Measurements from ENCODE around the gene EGFL7. TPM values are rescaled to one million over a fixed set of nuclear protein-coding genes. Genes with fewer than 3 reads are reported as not detected.
A peak's percentile ranks its signal among the peaks of the same experiment; 100 is the strongest.

The EGFL7 gene
- total and polyA plus RNA-seq, 2 of the 13 experiments (the other 11 are each of a cell fraction or from before 2014, with no cell fraction given) = 0.20 to 5.1 TPM

DNA sequence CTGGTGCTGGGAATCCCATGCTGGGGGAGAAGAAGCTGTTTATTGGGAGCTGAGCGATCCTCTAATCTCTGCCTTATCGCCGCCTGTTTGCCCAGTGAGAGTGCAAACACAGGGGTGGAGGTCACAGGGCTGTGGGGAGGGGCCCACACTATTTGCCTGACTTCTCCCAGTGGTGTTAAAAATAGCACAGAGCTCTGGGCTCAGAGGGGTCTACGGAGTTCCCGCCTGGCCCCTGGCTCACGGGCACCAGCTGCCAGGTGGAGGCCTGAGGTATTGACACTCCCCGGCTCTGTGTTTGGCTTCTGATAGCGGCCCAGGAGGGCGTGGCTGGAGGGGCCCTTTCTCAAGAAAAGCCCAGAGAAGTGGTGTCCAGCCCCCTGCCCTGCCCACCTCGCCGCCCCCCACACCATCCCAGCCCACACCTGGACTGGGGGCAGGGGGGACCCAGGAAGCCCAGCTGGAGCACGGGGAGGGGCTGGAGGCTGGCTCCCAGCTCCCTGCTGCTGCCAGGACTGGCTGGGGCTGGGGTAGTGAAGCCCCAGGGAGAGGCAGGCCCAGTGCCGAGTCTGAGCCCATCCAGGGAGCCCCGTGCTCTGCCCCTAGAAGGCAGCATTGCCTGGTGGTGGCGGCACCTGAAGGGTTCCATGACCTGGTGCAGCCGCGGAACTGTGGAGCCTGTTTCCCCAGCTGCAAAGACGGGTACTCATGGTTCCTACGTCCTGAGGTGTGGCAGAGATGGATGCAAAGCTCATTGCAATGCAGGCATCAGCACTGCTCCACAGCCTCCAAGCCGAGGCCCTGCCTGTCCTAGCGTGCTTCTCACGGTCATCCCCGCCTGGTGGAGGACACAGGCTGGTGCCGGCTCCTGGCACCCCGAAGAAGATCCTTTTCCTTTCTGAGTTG, 35.7 kb upstream of the EGFL7 start (continued):
- no peak for TF ChIP-seq ZNF567 (CRISPR knock-in tag; IDR thresholded peaks at IDR 0.05; ENCODE audit: borderline replicate concordance)
- TF ChIP-seq, protein P1, sequence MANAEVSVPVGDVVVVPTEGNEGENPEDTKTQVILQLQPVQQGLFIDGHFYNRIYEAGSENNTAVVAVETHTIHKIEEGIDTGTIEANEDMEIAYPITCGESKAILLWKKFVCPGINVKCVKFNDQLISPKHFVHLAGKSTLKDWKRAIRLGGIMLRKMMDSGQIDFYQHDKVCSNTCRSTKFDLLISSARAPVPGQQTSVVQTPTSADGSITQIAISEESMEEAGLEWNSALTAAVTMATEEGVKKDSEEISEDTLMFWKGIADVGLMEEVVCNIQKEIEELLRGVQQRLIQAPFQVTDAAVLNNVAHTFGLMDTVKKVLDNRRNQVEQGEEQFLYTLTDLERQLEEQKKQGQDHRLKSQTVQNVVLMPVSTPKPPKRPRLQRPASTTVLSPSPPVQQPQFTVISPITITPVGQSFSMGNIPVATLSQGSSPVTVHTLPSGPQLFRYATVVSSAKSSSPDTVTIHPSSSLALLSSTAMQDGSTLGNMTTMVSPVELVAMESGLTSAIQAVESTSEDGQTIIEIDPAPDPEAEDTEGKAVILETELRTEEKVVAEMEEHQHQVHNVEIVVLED (CRISPR knock-in tag; IDR thresholded peaks at IDR 0.05; ENCODE audit: borderline replicate concordance) = no peak
- TF ChIP-seq, protein P2, sequence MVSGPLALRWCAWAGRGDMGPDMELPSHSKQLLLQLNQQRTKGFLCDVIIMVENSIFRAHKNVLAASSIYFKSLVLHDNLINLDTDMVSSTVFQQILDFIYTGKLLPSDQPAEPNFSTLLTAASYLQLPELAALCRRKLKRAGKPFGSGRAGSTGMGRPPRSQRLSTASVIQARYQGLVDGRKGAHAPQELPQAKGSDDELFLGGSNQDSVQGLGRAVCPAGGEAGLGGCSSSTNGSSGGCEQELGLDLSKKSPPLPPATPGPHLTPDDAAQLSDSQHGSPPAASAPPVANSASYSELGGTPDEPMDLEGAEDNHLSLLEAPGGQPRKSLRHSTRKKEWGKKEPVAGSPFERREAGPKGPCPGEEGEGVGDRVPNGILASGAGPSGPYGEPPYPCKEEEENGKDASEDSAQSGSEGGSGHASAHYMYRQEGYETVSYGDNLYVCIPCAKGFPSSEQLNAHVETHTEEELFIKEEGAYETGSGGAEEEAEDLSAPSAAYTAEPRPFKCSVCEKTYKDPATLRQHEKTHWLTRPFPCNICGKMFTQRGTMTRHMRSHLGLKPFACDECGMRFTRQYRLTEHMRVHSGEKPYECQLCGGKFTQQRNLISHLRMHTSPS (CRISPR knock-in tag; IDR thresholded peaks at IDR 0.05; ENCODE audit: low read depth) = no peak; the same call in 1 of the 2 replicates
- TF ChIP-seq, protein P3, sequence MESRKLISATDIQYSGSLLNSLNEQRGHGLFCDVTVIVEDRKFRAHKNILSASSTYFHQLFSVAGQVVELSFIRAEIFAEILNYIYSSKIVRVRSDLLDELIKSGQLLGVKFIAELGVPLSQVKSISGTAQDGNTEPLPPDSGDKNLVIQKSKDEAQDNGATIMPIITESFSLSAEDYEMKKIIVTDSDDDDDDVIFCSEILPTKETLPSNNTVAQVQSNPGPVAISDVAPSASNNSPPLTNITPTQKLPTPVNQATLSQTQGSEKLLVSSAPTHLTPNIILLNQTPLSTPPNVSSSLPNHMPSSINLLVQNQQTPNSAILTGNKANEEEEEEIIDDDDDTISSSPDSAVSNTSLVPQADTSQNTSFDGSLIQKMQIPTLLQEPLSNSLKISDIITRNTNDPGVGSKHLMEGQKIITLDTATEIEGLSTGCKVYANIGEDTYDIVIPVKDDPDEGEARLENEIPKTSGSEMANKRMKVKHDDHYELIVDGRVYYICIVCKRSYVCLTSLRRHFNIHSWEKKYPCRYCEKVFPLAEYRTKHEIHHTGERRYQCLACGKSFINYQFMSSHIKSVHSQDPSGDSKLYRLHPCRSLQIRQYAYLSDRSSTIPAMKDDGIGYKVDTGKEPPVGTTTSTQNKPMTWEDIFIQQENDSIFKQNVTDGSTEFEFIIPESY (CRISPR knock-in tag; IDR thresholded peaks at IDR 0.05) = no peak
- TF ChIP-seq ZNF496 (CRISPR knock-in tag; IDR thresholded peaks at IDR 0.05; ENCODE audit: insufficient replicate concordance) = no peak
- peak; percentile 76 for TF ChIP-seq SIX4 (CRISPR knock-in tag; IDR thresholded peaks at IDR 0.05)
- no peak for TF ChIP-seq ZNF460 (CRISPR knock-in tag; IDR thresholded peaks at IDR 0.05; ENCODE audit: borderline replicate concordance)
- TF ChIP-seq, protein P4, sequence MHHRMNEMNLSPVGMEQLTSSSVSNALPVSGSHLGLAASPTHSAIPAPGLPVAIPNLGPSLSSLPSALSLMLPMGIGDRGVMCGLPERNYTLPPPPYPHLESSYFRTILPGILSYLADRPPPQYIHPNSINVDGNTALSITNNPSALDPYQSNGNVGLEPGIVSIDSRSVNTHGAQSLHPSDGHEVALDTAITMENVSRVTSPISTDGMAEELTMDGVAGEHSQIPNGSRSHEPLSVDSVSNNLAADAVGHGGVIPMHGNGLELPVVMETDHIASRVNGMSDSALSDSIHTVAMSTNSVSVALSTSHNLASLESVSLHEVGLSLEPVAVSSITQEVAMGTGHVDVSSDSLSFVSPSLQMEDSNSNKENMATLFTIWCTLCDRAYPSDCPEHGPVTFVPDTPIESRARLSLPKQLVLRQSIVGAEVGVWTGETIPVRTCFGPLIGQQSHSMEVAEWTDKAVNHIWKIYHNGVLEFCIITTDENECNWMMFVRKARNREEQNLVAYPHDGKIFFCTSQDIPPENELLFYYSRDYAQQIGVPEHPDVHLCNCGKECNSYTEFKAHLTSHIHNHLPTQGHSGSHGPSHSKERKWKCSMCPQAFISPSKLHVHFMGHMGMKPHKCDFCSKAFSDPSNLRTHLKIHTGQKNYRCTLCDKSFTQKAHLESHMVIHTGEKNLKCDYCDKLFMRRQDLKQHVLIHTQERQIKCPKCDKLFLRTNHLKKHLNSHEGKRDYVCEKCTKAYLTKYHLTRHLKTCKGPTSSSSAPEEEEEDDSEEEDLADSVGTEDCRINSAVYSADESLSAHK (CRISPR knock-in tag; IDR thresholded peaks at IDR 0.05; ENCODE audit: borderline replicate concordance) = no peak
- TF ChIP-seq, protein P5, sequence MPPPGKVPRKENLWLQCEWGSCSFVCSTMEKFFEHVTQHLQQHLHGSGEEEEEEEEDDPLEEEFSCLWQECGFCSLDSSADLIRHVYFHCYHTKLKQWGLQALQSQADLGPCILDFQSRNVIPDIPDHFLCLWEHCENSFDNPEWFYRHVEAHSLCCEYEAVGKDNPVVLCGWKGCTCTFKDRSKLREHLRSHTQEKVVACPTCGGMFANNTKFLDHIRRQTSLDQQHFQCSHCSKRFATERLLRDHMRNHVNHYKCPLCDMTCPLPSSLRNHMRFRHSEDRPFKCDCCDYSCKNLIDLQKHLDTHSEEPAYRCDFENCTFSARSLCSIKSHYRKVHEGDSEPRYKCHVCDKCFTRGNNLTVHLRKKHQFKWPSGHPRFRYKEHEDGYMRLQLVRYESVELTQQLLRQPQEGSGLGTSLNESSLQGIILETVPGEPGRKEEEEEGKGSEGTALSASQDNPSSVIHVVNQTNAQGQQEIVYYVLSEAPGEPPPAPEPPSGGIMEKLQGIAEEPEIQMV (CRISPR knock-in tag; IDR thresholded peaks at IDR 0.05; ENCODE audit: low read depth) = no peak
- TF ChIP-seq ZNF644 (CRISPR knock-in tag; IDR thresholded peaks at IDR 0.05; ENCODE audit: low read depth) = no peak
- TF ChIP-seq SP4 (CRISPR knock-in tag; IDR thresholded peaks at IDR 0.05) = 0 out of 2 replicates have a peak, but pooled peaks have one; percentile 28
- TF ChIP-seq, protein P6, sequence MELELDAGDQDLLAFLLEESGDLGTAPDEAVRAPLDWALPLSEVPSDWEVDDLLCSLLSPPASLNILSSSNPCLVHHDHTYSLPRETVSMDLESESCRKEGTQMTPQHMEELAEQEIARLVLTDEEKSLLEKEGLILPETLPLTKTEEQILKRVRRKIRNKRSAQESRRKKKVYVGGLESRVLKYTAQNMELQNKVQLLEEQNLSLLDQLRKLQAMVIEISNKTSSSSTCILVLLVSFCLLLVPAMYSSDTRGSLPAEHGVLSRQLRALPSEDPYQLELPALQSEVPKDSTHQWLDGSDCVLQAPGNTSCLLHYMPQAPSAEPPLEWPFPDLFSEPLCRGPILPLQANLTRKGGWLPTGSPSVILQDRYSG (CRISPR knock-in tag; IDR thresholded peaks at IDR 0.05) = no peak
- TF ChIP-seq ZNF546 (CRISPR knock-in tag; conservative IDR thresholded peaks at IDR 0.05) = no peak
- TF ChIP-seq ATRX (CRISPR knock-in tag; IDR thresholded peaks at IDR 0.05; ENCODE audit: borderline replicate concordance) = no peak
- no peak for TF ChIP-seq THAP11 (CRISPR knock-in tag; IDR thresholded peaks at IDR 0.05)
- 0 out of 2 replicates have a peak, but pooled peaks have one; percentile 37 for TF ChIP-seq ZNF614 (CRISPR knock-in tag; IDR thresholded peaks at IDR 0.05; ENCODE audit: borderline replicate concordance)
- TF ChIP-seq ZSCAN20 (CRISPR knock-in tag; IDR thresholded peaks at IDR 0.05; ENCODE audit: borderline replicate concordance) = no peak

Measured in HepG2 (cell line).